Measurements from ENCODE around the gene RAB3C.
"Not testable (repeated sequence)": the region's sequence is repeated elsewhere in the genome, so short reads cannot be mapped to it uniquely, and the experiment has no call there.

Gene RAB3C

DNA sequence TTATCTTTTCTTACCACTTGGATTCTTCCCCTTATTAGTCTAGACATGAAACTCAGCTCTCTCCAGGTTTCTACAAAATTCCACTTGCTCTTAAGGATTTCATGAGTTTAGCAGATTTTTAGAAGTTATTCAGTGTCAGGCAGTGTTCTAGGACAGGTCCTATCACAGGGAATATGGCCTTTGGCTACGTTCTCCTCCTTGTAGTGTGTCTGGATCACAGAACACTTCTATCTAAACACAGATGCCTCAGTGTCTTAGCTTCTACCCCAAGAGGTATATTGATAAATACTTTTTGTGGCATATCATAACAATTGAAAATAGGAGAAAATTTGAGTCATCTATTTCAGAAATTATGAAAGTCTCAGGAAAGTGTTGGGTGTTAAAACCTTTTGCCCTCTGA, 15.6 kb downstream of the RAB3C start:
- TF ChIP-seq ARNTL (CRISPR knock-in tag; IDR thresholded peaks at IDR 0.05; ENCODE audit: borderline replicate concordance, low read depth) (no peak), ZFP30 (CRISPR knock-in tag; IDR thresholded peaks at IDR 0.05) (no peak), TCF4 (CRISPR knock-in tag; IDR thresholded peaks at IDR 0.05; ENCODE audit: borderline replicate concordance) (no peak), TSHZ2 (CRISPR knock-in tag; IDR thresholded peaks at IDR 0.05) (no peak), ZNF8 (CRISPR knock-in tag; IDR thresholded peaks at IDR 0.05) (no peak), GLIS3 (CRISPR knock-in tag; IDR thresholded peaks at IDR 0.05) (no peak)

DNA sequence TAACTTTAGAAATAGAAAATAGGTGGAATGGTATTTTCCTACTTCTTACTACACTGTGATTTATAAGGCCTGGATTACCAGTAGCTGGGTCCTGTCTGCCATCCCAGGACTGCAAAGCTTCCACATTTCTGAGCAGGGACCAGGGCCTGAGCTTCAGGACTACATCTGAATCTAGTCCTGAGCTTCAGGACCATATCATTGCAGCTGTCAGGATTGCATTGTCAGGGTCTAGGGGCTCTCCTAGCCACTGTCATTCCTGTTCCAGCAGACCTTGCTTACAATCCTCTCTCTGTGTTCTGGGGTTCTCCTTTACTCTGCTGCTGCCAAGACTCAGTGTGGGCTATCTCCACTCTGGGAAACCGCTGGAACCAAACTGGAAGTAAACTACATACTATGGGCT, 16.3 kb downstream of the RAB3C start:
- ATAC-seq = no peak
- no peak for TF ChIP-seq PATZ1 (CRISPR knock-in tag; IDR thresholded peaks at IDR 0.05; ENCODE audit: borderline replicate concordance)
- TF ChIP-seq RARB (CRISPR knock-in tag; IDR thresholded peaks at IDR 0.05) = no peak
- no peak for TF ChIP-seq ISL1 (CRISPR knock-in tag; IDR thresholded peaks at IDR 0.05)
- TF ChIP-seq TSHZ2 (CRISPR knock-in tag; IDR thresholded peaks at IDR 0.05) = no peak
- no peak for TF ChIP-seq ZNF8 (CRISPR knock-in tag; IDR thresholded peaks at IDR 0.05)
- no peak for TF ChIP-seq ZFP30 (CRISPR knock-in tag; IDR thresholded peaks at IDR 0.05)
- TF ChIP-seq PPARA (CRISPR knock-in tag; IDR thresholded peaks at IDR 0.05; ENCODE audit: borderline replicate concordance) = no peak
- no peak for TF ChIP-seq POU6F1 (CRISPR knock-in tag; IDR thresholded peaks at IDR 0.05; ENCODE audit: borderline replicate concordance, low read depth)
- TF ChIP-seq CSRNP3 (CRISPR knock-in tag; IDR thresholded peaks at IDR 0.05) = no peak
- no peak for TF ChIP-seq BACH2 (CRISPR knock-in tag; IDR thresholded peaks at IDR 0.05; ENCODE audit: borderline replicate concordance)
- TF ChIP-seq, protein P1, sequence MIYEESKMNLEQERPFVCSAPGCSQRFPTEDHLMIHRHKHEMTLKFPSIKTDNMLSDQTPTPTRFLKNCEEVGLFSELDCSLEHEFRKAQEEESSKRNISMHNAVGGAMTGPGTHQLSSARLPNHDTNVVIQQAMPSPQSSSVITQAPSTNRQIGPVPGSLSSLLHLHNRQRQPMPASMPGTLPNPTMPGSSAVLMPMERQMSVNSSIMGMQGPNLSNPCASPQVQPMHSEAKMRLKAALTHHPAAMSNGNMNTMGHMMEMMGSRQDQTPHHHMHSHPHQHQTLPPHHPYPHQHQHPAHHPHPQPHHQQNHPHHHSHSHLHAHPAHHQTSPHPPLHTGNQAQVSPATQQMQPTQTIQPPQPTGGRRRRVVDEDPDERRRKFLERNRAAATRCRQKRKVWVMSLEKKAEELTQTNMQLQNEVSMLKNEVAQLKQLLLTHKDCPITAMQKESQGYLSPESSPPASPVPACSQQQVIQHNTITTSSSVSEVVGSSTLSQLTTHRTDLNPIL (CRISPR knock-in tag; IDR thresholded peaks at IDR 0.05; ENCODE audit: low read depth) = no peak

More for the DNA sequence above, 15.6 kb downstream of the RAB3C start:
- ATAC-seq = no peak

DNA sequence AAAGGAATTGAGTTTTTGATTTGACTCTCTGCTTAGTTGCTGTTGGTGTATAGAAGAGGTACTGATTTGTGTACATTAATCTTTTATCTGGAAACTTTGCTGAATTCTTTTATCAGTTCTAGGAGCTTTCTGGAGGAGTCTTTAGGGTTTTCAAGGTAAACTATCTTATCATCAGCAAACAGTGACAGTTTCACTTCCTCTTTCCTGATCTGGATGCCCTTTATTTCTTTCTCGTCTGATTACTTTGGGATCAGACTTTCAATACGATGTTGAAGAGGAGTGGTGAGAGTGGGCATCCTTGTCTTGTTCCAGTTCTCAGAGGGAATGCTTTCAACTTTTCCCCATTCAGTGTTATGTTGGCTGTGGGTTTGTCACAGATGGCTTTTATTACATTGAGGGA, 17.7 kb downstream of the RAB3C start:
- 0 out of 2 replicates have a peak, but pooled peaks have one; percentile 40 for TF ChIP-seq TCF4 (CRISPR knock-in tag; IDR thresholded peaks at IDR 0.05; ENCODE audit: borderline replicate concordance)
- not testable (repeated sequence) for ATAC-seq

DNA sequence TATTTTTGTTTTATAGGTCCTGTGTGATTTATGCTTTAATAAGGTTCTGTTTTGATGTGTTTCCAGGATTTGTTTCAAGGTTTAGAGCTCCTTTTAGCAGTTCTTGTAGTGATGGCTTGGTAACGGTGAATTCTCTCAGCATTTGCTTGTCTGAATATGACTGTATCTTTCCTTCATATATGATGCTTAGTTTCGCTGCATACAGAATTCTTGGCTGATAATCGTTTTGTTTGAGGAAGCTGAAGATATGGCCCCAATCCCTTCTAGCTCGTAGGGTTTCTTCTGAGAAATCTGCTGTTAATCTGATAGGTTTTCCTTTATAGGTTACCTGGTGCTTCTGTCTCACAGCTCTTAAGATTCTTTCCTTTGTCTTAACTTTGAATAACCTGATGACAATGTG, 20.0 kb downstream of the RAB3C start:
- not testable (repeated sequence) for ATAC-seq

Measured in SK-N-SH treated with all-trans-retinoic acid at 6 μM for 48 hours (cell line).